ENCODE measurements around the gene CHST14. TPM values are rescaled to one million over a fixed set of nuclear protein-coding genes. Genes with fewer than 3 reads are reported as not detected.

The CHST14 gene
- total RNA-seq, 1 experiment from 2014 or later: 5.8 TPM

GRCh38 chr15:40458495-40459371 is 12.1 kb upstream of the CHST14 start:
- in situ Hi-C loops (cut with HindIII; ENCODE audit: low sequenced_read_pairs): no loop called here
- no peak for DNase-seq (ENCODE audit: low spot score)

GRCh38 chr15:40459391-40460015 is 11.3 kb upstream of the CHST14 start:
- in situ Hi-C loops (cut with HindIII; ENCODE audit: low sequenced_read_pairs): no loop called here
- no peak for DNase-seq (ENCODE audit: low spot score)

- in situ Hi-C loops (cut with HindIII; ENCODE audit: low sequenced_read_pairs): no loop called here
Measured at GRCh38 chr15:40460404-40460803, 10.4 kb upstream of the CHST14 start.

GRCh38 chr15:40461958-40462357 is 8.8 kb upstream of the CHST14 start:
- in situ Hi-C loops (cut with HindIII; ENCODE audit: low sequenced_read_pairs): no loop called here
- no peak for DNase-seq (ENCODE audit: low spot score)

More at GRCh38 chr15:40460404-40460803, 10.4 kb upstream of the CHST14 start:
- DNase-seq (ENCODE audit: low spot score): no peak

- no peak for DNase-seq (ENCODE audit: low spot score)
- in situ Hi-C loops (cut with HindIII; ENCODE audit: low sequenced_read_pairs): no loop called here
Measured at GRCh38 chr15:40463279-40463678, 7.5 kb upstream of the CHST14 start.

- in situ Hi-C loops (cut with HindIII; ENCODE audit: low sequenced_read_pairs): no loop called here
- no peak for DNase-seq (ENCODE audit: low spot score)
Measured at GRCh38 chr15:40463886-40464545, 6.8 kb upstream of the CHST14 start.

- in situ Hi-C loops (cut with HindIII; ENCODE audit: low sequenced_read_pairs): no loop called here
- no peak for DNase-seq (ENCODE audit: low spot score)
Measured at GRCh38 chr15:40464595-40465185, 6.1 kb upstream of the CHST14 start.

- in situ Hi-C loops (cut with HindIII; ENCODE audit: low sequenced_read_pairs): no loop called here
- no peak for DNase-seq (ENCODE audit: low spot score)
Measured at GRCh38 chr15:40465939-40466338, 4.8 kb upstream of the CHST14 start.

GRCh38 chr15:40466426-40467260 is 4.1 kb upstream of the CHST14 start:
- in situ Hi-C loops (cut with HindIII; ENCODE audit: low sequenced_read_pairs): no loop called here
- no peak for DNase-seq (ENCODE audit: low spot score)

GRCh38 chr15:40467261-40467615 is 3.5 kb upstream of the CHST14 start:
- in situ Hi-C loops (cut with HindIII; ENCODE audit: low sequenced_read_pairs): no loop called here
- no peak for DNase-seq (ENCODE audit: low spot score)

GRCh38 chr15:40468898-40469331 is 1.9 kb upstream of the CHST14 start:
- no peak for DNase-seq (ENCODE audit: low spot score)
- in situ Hi-C loops (cut with HindIII; ENCODE audit: low sequenced_read_pairs): no loop called here

- in situ Hi-C loops (cut with HindIII; ENCODE audit: low sequenced_read_pairs): no loop called here
- peak; percentile 61 for DNase-seq (ENCODE audit: low spot score)
Measured at GRCh38 chr15:40469776-40470390, 901 bp upstream of the CHST14 start.

GRCh38 chr15:40471105-40471807 is 472 bp downstream of the CHST14 start:
- no peak for DNase-seq (ENCODE audit: low spot score)
- in situ Hi-C loops (cut with HindIII; ENCODE audit: low sequenced_read_pairs): no loop called here

GRCh38 chr15:40471808-40472150 is 995 bp downstream of the CHST14 start:
- DNase-seq (ENCODE audit: low spot score): peak; percentile 32
- in situ Hi-C loops (cut with HindIII; ENCODE audit: low sequenced_read_pairs): no loop called here

GRCh38 chr15:40472171-40472727 is 1.5 kb downstream of the CHST14 start:
- in situ Hi-C loops (cut with HindIII; ENCODE audit: low sequenced_read_pairs): no loop called here
- no peak for DNase-seq (ENCODE audit: low spot score)

GRCh38 chr15:40474581-40474980 is 3.8 kb downstream of the CHST14 start:
- in situ Hi-C loops (cut with HindIII; ENCODE audit: low sequenced_read_pairs): no loop called here
- DNase-seq (ENCODE audit: low spot score): no peak

GRCh38 chr15:40477642-40478327 is 7.0 kb downstream of the CHST14 start:
- no peak for DNase-seq (ENCODE audit: low spot score)

More at GRCh38 chr15:40477642-40478327, 7.0 kb downstream of the CHST14 start:
- in situ Hi-C loops (cut with HindIII; ENCODE audit: low sequenced_read_pairs): no loop called here
